ENCODE results near the gene KIAA0232. TPM values are rescaled to one million over a fixed set of nuclear protein-coding genes. Genes with fewer than 3 reads are reported as not detected.
A peak's percentile ranks its signal among the peaks of the same experiment; 100 is the strongest.

KIAA0232 gene
- total and polyA plus RNA-seq, 10 of the 15 experiments (the other 5 are each of a cell fraction or from before 2014, with no cell fraction given) = 2.8 to 15.1 (median 10.8) TPM

DNA sequence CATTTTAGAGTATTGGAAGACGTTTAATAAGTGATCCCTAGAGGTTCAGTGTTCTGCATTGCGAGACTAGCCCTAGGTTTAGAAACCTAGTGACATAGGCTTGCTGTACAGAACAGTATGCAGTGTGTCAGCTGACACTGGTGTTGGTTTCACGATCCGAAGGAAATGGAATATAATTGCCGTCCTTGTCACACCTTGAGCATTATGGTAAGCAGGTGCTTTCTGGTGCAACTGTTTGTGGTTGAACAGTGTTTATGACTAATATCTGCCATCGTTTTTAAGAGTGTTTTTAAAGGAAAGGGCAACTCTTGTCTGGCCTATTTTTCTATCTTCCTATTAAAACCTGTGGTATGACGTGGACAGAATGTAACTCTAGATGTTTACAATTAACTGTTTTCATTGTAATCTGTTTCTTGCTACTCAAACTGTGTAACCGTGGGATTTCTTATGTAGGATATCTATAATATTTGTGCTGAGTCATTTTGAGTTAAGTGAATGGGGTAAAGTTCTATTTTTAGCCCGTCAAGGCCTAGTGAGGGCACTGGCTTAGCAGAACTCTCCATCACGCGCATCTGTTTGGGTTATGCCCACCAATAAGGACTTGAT lies 73.3 kb downstream of the KIAA0232 start (continued):
- no peak for TF ChIP-seq GABPA (IDR thresholded peaks at IDR 0.05; ENCODE audit: low read depth)
- no peak for TF ChIP-seq HDAC6 (IDR thresholded peaks at IDR 0.05; ENCODE audit: unreplicated experiment)
- peak; percentile 96 for TF ChIP-seq IKZF1 (conservative IDR thresholded peaks at IDR 0.05)
- TF ChIP-seq, protein P1, sequence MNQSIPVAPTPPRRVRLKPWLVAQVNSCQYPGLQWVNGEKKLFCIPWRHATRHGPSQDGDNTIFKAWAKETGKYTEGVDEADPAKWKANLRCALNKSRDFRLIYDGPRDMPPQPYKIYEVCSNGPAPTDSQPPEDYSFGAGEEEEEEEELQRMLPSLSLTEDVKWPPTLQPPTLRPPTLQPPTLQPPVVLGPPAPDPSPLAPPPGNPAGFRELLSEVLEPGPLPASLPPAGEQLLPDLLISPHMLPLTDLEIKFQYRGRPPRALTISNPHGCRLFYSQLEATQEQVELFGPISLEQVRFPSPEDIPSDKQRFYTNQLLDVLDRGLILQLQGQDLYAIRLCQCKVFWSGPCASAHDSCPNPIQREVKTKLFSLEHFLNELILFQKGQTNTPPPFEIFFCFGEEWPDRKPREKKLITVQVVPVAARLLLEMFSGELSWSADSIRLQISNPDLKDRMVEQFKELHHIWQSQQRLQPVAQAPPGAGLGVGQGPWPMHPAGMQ (IDR thresholded peaks at IDR 0.05; ENCODE audit: borderline replicate concordance) = no peak
- TF ChIP-seq, protein P2, sequence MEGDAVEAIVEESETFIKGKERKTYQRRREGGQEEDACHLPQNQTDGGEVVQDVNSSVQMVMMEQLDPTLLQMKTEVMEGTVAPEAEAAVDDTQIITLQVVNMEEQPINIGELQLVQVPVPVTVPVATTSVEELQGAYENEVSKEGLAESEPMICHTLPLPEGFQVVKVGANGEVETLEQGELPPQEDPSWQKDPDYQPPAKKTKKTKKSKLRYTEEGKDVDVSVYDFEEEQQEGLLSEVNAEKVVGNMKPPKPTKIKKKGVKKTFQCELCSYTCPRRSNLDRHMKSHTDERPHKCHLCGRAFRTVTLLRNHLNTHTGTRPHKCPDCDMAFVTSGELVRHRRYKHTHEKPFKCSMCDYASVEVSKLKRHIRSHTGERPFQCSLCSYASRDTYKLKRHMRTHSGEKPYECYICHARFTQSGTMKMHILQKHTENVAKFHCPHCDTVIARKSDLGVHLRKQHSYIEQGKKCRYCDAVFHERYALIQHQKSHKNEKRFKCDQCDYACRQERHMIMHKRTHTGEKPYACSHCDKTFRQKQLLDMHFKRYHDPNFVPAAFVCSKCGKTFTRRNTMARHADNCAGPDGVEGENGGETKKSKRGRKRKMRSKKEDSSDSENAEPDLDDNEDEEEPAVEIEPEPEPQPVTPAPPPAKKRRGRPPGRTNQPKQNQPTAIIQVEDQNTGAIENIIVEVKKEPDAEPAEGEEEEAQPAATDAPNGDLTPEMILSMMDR (IDR thresholded peaks at IDR 0.05 in 2 of 3, conservative IDR thresholded peaks at IDR 0.05 in 1 of 3; ENCODE audit: control insufficient read depth in 2 of 3, extremely low read depth in 1 of 3, insufficient read depth in 1 of 3, low read depth in 3 of 3, low read length in 3 of 3) = no peak
- TF ChIP-seq RELA (IDR thresholded peaks at IDR 0.05; ENCODE audit: borderline replicate concordance, partially characterized antibody) = no peak
- TF ChIP-seq BACH1 (IDR thresholded peaks at IDR 0.05; ENCODE audit: borderline replicate concordance) = peak; percentile 97
- no peak for TF ChIP-seq EZH2 (IDR thresholded peaks at IDR 0.05; ENCODE audit: borderline replicate concordance, control insufficient read depth, low read depth, low read length)
- peak; percentile 41; the same call in 1 of the 2 replicates for TF ChIP-seq ZSCAN29 (IDR thresholded peaks at IDR 0.05)
- peak; percentile 78 for TF ChIP-seq SMAD1 (IDR thresholded peaks at IDR 0.05; ENCODE audit: low read depth, partially characterized antibody)
- TF ChIP-seq SIN3A (IDR thresholded peaks at IDR 0.05; ENCODE audit: low read depth, low read length) = no peak
- TF ChIP-seq ATF7 (IDR thresholded peaks at IDR 0.05; ENCODE audit: low read depth) = peak; percentile 96
- TF ChIP-seq JUND (IDR thresholded peaks at IDR 0.05; ENCODE audit: low read depth, low read length) = peak; percentile 58
- TF ChIP-seq ZNF207 (IDR thresholded peaks at IDR 0.05; ENCODE audit: borderline replicate concordance) = no peak; the same call in 1 of the 2 replicates
- TF ChIP-seq RFX5 (IDR thresholded peaks at IDR 0.05; ENCODE audit: low read depth, low read length) = no peak
- TF ChIP-seq, protein P3, sequence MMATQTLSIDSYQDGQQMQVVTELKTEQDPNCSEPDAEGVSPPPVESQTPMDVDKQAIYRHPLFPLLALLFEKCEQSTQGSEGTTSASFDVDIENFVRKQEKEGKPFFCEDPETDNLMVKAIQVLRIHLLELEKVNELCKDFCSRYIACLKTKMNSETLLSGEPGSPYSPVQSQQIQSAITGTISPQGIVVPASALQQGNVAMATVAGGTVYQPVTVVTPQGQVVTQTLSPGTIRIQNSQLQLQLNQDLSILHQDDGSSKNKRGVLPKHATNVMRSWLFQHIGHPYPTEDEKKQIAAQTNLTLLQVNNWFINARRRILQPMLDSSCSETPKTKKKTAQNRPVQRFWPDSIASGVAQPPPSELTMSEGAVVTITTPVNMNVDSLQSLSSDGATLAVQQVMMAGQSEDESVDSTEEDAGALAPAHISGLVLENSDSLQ (IDR thresholded peaks at IDR 0.05) = peak; percentile 82
- 0 out of 4 replicates have a peak, but pooled peaks of 1 of the 2 experiments have one; percentile 8 for TF ChIP-seq SRF (IDR thresholded peaks at IDR 0.05; ENCODE audit: low read depth in 2 of 2, low read length in 2 of 2)
- TF ChIP-seq CREB1 (IDR thresholded peaks at IDR 0.05; ENCODE audit: low read depth) = no peak; the same call in none of the 2 replicates
- peak; percentile 91 for TF ChIP-seq BMI1 (IDR thresholded peaks at IDR 0.05; ENCODE audit: borderline replicate concordance)
- no peak for TF ChIP-seq MYC (IDR thresholded peaks at IDR 0.05; ENCODE audit: insufficient read depth, insufficient read length, insufficient replicate concordance, low read length, severe bottlenecking)
- TF ChIP-seq CEBPB (IDR thresholded peaks at IDR 0.05; ENCODE audit: borderline replicate concordance in 1 of 2, low read depth in 2 of 2, low read length in 2 of 2) = peak in 1 of 2 experiments; percentile 42; a peak in 1 of 4 replicates
- peak; percentile 67; the same call in 1 of the 2 replicates for TF ChIP-seq PAX5 (IDR thresholded peaks at IDR 0.05; ENCODE audit: borderline replicate concordance, low read depth, low read length)
- TF ChIP-seq SUPT20H (IDR thresholded peaks at IDR 0.05; ENCODE audit: borderline replicate concordance, control insufficient read depth, low read depth, low read length) = no peak
- peak; percentile 83; the same call in 2 of the 3 replicates for TF ChIP-seq POU2F2 (IDR thresholded peaks at IDR 0.05; ENCODE audit: borderline replicate concordance, low read depth, low read length)
- TF ChIP-seq RB1 (IDR thresholded peaks at IDR 0.05; ENCODE audit: borderline replicate concordance) = no peak
- peak; percentile 86 for TF ChIP-seq GATAD2B (conservative IDR thresholded peaks at IDR 0.05; ENCODE audit: low read depth)

Measured in GM12878 (cell line).